Measurements from ENCODE around the gene DMWD.

DNA sequence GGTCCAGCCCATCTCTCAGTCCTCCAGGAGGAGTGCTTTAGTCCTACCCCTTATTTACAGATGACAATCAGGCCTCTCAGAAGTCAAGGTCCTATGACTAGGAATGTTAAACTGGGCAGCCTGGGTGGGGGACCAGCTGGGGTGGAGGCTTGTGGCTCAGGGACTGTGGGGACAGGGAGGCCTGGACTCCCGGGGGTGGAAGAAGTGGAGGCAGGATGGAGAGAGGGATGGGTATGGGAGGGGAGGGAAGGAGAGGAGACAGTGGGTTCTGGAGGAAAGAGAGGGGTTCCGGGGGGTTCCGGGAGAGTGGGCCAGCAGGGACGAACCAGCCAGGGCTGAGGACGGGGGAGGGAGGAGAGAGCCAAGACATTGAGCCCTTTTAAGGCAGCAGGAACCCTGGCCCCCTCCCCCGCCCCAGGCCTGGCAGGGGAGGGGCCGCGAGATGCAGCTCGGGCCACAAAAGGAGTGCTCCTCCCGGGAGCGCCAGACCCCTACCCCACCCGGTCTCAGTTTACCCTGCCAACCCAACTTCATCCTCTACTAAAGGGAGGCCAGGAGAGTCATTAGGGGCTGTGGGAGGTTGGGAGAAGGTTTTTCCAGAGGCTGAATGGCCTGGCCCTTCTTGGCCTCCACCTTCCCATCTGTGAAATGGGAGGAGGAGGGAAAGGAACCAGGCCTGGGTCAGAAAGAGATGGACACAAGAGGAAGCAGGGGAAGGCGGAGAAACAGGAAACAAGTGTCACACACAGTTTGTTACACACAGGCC, 12.0 kb downstream of the DMWD start:
- TF ChIP-seq, protein P1, sequence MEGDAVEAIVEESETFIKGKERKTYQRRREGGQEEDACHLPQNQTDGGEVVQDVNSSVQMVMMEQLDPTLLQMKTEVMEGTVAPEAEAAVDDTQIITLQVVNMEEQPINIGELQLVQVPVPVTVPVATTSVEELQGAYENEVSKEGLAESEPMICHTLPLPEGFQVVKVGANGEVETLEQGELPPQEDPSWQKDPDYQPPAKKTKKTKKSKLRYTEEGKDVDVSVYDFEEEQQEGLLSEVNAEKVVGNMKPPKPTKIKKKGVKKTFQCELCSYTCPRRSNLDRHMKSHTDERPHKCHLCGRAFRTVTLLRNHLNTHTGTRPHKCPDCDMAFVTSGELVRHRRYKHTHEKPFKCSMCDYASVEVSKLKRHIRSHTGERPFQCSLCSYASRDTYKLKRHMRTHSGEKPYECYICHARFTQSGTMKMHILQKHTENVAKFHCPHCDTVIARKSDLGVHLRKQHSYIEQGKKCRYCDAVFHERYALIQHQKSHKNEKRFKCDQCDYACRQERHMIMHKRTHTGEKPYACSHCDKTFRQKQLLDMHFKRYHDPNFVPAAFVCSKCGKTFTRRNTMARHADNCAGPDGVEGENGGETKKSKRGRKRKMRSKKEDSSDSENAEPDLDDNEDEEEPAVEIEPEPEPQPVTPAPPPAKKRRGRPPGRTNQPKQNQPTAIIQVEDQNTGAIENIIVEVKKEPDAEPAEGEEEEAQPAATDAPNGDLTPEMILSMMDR (IDR thresholded peaks at IDR 0.05) = no peak
- no peak for TF ChIP-seq POLR2A (IDR thresholded peaks at IDR 0.05)

Measured in uterus (tissue), 2 donors.